ENCODE data around the gene GNG13.

The GNG13 gene

DNA sequence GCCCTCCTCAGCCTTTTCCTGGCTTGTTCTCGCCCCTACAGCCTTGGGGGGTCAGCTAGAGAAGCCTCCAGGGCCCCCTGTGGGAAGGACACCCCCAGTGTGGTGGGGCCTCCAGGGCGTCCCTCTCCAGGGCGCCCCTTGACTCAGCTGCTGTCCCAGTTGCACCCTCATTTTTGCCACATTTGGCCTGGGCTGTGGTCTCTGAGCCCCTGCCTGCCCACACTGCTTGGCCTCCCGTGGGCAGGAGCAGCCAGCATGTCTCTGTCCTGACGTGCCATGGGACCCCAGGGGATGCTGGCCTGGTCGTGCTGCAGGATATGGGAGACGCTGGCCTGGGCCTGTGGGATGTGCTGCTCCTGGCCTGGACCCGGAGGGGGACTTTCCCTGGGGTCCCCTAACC, 7.1 kb downstream of the GNG13 start:
- DNase-seq (ENCODE audit: low spot score), result no peak

DNA sequence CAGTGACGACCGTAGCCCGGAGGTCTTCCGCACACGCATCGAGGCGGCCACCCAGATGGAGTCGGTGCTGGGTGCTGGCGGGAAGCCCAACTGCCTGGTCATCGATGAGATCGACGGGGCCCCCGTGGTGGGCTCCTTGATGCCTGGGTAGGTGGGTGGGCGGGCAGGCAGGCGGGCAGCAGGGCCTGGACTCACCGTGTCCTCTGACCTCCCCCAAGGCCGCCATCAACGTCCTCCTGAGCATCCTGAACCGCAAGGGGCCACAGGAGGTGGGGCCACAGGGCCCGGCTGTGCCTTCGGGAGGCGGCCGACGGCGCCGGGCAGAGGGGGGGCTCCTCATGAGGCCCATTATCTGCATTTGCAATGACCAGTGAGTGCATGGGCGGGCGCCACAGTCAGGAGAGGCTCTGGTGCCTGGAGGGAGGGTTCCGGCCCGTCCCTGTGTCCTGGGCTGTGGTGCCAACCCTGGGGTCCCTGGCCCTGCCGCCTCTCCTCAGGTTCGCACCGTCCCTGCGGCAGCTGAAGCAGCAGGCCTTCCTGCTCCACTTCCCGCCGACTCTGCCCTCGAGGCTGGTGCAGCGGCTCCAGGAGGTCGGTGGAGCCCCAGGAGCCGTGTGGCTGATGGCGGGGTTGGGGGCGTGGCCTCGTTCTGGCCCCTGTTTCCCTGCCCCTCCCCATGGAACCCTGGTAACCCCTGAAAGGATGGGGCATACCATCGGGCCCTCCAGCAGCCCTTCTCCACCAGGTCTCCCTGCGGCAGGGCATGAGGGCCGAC, 8.1 kb downstream of the GNG13 start:
- no peak for DNase-seq (ENCODE audit: low spot score)

DNA sequence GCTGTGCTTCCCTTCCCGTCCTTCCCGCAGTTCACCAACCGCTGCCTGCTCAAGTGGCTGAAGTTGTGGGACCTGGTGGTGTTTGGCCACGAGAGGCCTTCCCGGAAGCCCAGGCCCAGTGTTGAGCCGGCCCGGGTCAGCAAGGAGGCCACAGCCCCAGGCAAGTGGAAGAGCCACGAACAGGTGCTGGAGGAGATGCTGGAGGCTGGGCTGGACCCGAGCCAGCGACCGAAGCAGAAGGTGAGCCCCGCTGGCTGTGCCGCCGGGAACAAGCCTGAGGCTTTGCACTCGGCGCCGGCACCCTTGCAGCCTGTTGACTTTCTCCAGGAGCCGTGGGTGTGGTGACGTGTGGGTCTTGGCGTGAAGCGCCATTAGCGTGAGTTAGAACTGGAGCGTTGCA, 9.4 kb downstream of the GNG13 start:
- no peak for DNase-seq (ENCODE audit: low spot score)

DNA sequence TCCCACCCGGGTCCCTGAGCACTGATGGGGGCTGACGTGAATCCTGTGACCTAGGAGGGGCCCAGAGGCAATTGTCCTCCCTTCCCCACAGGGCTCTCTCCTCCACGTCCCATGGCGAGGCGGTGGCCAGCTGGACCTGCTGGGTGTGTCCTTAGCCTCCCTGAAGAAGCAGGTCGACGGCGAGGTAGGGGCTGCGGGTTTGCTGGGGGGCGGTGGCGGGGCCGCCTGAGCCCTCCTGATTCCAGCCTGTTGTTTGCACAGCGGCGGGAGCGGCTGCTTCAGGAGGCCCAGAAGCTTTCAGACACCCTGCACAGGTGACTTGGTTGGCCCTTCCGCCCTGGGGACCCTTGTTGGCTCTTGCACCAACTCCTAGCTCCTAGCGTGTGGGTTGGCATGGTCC, 10.4 kb downstream of the GNG13 start:
- no peak for DNase-seq (ENCODE audit: low spot score)

DNA sequence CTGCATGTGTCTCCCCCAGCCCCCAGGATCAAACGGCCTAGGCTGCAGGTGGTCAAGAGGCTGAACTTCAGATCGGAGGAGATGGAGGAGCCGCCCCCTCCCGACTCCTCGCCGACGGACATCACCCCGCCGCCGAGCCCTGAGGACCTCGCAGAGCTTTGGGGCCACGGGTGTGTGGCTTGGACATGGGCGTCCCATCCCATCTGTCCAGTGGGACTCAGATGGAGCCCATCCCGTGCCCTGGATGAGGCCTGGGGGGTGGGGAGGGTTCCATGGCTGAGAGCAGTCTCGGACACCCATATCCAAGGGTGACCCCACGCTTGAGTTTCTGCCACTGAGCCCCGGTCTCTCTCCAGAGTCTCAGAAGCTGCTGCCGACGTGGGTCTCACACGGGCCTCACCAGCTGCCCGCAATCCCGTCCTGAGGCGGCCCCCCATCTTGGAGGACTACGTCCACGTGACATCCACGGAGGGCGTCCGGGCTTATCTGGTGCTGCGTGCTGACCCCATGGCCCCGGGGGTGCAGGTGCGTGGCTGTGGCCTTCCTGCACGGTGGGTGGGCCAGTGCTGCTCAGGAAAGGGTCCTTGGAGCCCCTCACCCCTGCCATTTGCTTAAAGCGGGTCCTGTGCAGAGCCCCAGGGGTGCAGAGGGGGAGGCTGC, 11.2 kb downstream of the GNG13 start:
- no peak for DNase-seq (ENCODE audit: low spot score)

DNA sequence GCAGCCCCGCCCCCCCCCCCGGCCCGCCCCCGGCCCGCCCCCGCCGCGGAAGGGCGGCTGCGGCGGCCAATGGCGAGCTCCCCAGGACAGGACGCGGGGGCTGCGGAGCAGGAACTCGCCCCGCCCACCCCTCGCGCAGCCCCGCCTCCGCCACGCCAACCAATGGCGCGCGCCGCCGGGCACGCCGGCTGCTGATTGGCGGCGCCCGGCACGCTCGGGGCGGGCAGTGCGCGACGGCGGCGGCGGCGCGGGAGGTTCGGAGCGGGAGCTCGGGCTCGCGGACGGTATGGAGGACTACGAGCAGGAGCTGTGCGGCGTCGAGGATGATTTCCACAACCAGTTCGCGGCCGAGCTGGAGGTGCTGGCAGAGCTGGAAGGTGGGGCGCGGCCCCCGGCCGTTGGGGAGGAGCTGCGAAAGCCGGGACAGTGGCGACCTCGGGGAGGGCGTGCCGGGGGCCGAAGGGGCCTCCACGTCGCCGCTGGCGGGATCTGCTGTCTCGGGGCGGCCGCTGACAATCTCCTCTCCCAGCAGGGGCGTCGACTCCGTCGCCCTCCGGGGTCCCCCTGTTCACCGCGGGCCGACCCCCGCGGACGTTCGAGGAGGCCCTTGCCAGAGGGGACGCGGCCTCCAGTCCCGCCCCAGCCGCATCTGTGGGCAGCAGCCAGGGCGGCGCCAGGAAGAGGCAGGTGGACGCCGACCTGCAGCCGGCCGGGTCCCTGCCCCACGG, 12.0 kb downstream of the GNG13 start, which contains the start of gene CHTF18:
CHTF18 (plus strand) TSS at position 222 of the 728 bp plus-strand sequence; CDS start at position 287, 65 bp downstream.
- peak; percentile 93 for DNase-seq (ENCODE audit: low spot score)

DNA sequence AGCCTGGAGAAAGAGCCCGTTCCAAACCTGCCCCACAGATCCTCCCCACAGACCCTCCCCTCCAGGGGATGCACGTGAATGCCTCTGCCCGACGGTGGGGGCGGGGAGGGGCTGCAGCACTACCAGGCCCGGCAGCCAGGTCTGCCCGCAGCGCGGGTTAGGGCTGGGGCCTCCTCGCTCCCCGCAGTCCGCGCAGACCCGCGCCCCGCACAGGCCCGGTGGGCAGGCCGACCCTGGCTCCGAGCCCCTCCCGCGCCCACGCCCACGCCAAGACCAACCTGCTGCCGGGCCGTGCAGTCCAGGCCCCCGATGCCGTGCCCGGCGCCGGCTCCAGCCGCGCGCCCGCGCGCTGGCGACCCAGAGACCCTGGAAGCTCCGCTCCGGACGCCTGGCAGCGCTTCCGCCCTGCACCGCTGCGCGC, 12.5 kb downstream of the GNG13 start, which contains the start of gene RPUSD1:
RPUSD1 (minus strand) TSS at position 404 of the 421 bp plus-strand sequence. CDS start 644 bp downstream, outside the sequence.
- no peak for DNase-seq (ENCODE audit: low spot score)

DNA sequence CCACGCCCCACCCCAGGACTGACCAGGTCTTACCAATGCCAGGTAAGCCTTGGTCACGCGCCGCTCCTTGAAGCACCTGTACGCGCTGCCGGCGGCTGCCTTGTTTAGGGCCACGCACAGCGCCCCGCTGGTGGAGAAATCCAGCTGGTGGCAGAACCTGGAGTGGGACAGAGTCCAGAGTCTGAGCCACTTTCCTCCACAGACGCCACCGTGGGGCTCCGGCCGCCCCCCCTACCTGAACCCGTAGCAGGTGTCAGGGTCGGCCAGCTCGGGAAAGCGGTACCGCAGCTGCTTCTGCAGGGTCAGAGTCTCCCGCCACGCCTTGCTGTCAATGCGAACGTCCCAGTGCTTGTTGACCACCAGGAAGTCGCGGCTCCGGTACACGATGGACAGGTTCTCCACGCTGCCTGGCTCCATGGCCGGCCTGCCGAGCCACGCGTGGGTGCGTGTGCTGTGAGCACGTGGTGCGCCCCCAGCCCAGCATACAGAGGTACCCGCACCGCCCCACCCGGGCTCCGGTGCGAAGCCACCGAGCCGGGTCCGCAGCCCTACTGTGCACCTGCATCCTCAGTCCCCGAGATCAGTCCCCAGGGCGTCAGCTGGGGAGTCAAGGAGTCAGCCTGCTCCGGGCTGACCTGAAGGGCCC, 13.1 kb downstream of the GNG13 start:
- no peak for DNase-seq (ENCODE audit: low spot score)

DNA sequence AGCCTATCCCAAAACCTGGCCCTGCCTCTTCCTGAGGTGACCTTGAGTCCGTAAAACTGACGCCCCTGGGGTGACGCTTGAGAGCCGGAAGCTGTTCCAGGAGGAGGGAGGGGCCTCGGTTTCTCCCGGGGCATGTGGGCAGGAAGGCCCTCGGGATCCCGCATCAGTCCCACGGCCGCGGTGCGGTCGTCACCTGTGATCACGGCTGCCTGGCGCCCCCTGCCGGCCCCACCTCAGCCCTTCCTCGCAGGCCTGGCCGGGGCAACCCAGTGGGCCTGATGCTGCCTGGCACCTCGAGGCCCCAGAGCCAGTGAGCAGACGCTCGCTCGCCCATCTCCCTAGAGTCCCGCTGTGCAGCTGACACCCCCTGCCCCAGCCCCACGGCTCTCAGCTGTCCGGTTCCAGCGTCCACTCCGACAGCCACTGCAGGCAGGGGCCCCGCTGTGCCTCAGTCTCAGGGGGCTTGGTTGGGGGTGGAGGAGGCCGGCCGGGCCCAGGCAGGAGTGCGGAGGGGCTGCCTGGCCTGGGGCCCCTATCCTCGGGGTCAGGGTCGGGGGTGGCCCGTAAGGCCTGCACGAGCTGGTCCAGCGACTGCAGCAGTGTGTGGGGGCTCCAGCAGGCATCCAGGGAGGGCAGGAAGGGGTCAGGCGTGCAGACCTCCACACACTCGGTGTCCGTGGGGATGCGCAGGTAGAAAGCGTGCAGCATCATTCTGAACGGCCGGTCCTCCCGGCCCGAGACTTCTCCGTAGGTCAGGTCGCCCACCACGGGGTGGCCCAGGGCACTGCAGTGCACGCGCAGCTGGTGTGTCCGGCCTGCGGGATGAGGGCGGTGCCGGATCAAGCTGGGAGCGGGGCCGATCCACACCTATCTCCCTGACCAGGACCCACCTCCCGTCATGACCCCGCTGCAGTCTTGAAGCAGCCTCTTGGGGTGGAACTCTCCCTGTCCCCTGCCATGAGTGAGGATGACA, 14.7 kb downstream of the GNG13 start:
- DNase-seq (ENCODE audit: low spot score), result peak; percentile 69

DNA sequence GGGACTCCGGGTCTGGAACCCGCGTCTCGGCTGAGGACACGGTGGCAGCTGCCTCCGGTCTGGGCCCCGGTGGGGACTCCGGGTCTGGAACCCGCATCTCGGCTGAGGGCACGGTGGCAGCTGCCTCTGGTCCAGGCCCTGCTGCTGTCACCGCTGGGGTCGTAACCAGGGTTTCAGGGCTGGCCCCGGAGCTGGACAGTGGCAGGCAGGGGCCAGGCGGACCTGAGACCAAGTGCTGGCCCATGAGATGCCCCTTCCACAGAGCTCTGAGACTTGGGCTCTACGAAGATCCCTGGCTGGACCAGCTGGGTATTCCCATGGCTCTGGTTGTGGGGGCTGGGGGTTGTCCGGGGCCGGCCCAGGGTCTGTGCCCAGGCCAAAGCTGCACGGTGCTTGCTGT, 16.1 kb downstream of the GNG13 start:
- DNase-seq (ENCODE audit: low spot score), result no peak

DNA sequence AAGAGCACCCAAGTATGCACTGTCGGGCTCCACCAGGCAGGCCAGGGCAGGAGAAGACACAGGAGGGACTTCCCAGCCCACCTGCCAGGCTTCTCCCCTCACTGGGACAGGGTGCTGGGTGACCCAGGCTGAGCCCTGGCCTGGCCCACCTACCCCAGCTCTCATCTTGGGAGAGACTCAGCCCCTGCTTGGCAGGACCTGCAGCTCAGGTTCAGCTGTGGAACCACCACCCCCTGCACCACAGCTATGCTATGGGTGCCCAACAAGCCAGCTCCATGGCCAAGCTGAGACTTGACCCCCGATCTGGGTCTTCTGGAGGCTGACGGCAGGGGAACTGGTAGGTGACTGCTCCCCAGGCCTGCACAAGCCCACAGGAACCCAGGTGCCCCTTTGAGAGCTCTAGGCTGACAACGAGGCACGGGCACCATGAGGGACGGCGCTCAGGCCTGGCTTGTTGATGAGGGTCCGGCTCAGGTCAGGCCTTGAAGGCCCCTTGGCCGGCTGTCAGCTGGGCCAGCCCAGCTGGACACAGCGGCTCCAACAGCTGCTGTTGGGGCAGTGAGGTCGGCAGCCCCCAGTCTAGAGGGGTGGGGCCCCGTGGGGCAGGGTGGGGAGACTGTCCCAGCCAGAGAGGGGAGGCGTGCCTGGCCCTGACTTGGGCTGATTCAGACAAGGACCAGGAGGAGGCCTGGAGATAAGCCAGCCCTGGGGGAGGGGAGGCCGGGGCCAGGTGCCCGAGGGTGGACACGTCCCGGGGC, 17.0 kb downstream of the GNG13 start:
- DNase-seq (ENCODE audit: low spot score), result peak; percentile 7

DNA sequence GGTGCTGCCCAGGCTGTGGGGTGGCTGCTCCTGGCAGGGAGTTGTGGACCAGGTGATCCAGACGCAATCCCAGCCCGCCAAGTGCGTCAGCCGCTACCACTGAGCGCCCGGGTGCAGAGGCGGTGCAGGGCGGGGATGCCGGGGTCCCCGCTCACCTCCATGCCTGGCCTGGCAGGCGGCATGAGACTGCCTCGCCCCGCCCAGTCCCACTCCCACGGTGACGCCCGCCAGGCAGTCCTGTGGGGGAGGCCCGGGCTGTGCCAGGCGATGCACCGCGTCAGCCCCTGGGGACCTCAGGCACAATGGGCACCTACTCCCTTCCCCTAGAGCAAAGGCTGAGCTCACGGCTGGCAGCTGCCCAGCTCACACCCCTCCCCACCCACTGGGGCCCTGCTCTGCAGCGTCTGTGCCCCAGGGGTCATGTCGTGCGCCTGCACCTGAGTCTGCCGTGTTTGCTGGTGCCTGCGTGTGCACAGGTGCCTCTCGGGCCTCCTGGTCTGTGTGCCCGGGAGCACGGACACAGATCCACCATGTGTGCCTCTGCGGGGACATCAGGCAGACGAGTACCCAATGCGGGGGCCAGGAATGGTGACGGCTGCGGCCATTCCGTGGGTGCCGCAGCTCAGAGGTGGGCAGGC, 17.6 kb downstream of the GNG13 start:
- DNase-seq (ENCODE audit: low spot score), result no peak

DNA sequence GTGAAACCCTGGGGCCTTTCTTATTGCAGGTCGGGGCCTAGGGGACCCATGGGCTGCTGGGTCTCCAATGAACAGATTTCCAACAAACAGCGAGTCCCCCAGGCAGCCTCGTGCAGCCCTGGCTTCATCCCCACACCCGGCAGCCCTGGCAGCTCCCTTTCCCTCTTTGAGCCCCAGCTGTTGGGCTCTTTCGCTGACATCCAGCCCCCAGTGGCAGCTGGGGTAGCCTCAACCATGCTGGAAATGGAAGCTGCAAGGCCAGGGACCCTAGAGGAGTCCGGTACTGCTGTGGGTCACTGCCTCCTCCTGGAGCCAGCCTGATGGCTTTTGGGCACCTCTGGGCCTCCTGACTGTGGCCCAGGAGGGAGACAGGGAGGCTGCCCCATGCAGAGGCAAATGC, 18.3 kb downstream of the GNG13 start:
- DNase-seq (ENCODE audit: low spot score), result no peak

DNA sequence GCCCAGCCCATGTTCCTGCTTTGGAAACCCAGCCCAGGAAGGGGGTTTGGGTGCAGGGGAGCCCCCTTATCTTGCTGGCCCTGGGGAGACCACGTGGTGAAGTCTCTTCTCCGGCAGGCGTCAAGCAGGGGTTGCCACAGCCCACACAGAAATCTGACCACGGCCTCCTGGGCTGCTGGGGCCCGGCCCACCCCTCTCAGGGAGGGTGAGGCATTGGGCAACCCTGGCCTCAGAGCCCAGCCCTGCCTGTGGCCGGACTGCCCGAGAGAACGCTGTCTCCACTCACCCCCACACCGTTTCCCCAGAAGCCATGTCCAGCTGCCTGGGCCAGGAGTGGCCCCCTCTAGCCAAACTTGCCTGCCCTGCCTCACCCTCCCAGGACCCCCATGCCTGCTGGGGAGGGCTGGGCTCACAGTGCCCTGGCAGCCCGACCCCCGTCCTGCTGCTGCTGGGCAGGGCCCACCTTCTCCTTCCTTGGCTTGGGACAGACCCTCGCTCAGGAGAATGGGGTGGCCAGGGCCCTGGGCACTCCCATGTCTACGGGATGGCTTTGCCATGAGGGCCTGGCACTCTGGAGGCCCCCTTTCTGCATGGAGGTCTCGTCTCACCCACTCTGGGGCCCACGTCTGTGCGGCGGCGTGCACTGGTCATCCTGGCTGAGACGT, 19.1 kb downstream of the GNG13 start:
- no peak for DNase-seq (ENCODE audit: low spot score)

DNA sequence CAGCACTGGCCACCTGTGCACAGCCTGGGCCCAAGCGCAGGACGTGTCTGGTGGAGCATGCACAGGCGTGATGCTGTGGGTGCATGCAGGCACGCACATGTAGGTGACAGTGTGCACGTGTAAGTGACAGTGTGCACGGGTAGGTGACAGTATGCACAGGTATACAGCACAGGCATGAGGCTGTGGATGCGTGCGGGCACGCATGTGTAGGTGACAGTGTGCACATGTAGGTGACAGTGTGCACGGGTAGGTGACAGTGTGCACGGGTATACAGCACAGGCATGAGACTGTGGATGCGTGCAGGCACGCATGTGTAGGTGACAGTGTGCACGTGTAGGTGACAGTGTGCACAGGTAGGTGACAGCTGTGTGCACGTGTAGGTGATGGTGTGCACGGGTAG, 20.2 kb downstream of the GNG13 start:
- no peak for DNase-seq (ENCODE audit: low spot score)

DNA sequence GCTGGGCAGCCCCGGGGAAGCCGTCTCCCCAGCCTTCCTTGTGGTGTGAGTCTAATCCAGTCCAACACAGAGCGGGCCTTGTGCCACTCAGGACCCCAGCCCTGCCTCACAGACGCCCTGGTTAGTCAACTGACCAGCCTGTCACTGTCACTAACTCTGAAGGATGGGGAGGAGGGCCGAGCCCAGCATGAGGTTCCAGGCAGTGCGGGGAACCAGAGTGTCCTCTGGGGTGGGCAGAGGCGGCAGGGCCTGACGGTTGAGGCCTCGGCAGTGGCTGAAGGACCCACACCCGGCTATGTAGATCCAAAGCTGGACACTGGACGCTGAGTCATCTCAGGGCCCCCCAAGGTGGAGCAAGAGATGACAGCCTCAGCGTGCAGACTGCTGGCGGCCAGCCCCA, 21.0 kb downstream of the GNG13 start:
- no peak for DNase-seq (ENCODE audit: low spot score)

DNA sequence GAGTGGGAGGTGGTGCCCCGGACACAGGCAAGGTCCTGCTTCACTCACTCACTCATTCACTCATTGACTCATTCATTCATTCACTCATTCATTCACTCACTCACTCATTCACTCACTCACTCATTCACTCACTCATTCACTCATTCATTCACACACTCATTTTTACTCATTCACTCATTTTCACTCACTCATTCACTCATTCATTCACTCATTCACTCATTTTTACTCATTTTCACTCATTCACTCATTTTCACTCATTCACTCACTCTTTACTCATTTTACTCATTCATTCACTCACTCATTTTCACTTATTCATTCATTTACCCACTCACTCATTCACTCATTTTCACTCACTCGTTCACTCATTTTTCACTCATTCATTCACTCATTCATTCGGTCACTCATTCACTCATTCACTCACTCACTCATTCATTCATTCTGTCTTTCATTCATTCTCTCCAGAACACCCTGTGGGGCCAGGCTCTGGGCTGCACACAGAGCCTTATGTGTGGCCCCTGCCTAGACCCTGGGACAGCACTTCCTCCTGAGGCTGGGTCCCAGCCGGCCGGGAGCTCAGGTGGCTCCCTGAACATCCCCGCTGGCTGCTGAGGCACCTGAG, 21.5 kb downstream of the GNG13 start:
- DNase-seq (ENCODE audit: low spot score), result no peak

DNA sequence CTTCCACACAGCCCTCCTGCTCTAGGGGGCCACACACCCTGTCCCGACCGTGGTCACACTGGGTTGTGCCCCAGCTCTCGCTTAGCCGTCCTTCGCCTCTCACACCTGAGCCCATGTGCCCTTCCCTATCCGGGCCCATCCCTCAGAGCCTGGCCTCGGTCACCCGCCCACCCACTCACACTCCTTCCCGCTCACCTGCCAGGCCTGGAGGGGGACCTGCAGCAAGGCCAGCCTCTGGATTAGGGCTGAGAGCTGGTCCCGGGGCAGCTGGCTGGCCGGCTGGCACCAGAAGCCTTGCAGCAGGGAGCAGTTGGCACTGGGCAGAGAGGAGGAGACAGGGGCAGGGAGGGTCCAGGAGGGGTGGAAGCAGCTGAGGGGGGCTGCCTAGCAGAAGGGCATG, 22.1 kb downstream of the GNG13 start:
- DNase-seq (ENCODE audit: low spot score), result no peak

DNA sequence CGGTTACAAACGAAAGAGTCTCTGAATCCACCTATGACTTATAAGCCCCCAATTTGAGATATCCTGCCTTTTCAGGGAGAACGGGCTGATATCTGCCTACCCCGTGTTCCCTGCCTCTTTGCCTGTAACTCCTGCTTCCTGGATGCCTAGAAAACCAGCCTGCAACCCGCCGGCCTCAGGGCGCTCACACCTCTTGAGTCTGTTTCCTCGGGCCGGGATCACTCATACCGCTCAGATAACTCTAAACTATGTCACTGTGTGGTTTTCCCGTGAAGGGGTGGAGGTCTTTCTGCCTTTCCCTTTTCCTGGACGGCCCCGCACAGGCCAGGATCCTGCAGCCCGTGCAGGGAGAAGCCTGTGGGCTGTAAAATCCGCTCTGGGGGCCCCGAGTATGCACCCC, 22.7 kb downstream of the GNG13 start:
- no peak for DNase-seq (ENCODE audit: low spot score)
